Activated B cell treated with CpG ODN at 0.5 μM for 24 hours (primary cell): Measurements from ENCODE around the gene DCLK2. TPM values are rescaled to one million over a fixed set of nuclear protein-coding genes. Genes with fewer than 3 reads are reported as not detected.
"Not testable (repeated sequence)": the region's sequence is repeated elsewhere in the genome, so short reads cannot be mapped to it uniquely, and the experiment has no call there.

Experiments used
- ATAC-seq: fragments of 200-7000 bp; cut with Tn5 transposase; one replicate; pipeline ENCODE4 v1.10.0; 2021; ENCODE audit warnings: low read depth, mild to moderate bottlenecking, moderate library complexity
- CTCF ChIA-PET: fragments of 350-600 bp; sonication (Branson Sonifier 250); formaldehyde crosslinking; loops from one replicate; lab custom pipeline; 2021; ENCODE audit warnings: antibody characterized with exemption; lab: Charles Lee
- POLR2A ChIA-PET: fragments of 350-600 bp; sonication (Branson Sonifier 250); formaldehyde crosslinking; loops from one replicate; lab custom pipeline; 2021; ENCODE audit warnings: antibody characterized with exemption; lab: Charles Lee
- DNase-seq: peaks from one replicate; pipeline ENCODE4 v3.0.0; 2022
- H3K27ac Mint-ChIP-seq: one replicate; pipeline ENCODE4 v1.8.0; 2020; ENCODE audit warnings: mixed read lengths
- H3K27me3 Mint-ChIP-seq: one replicate; pipeline ENCODE4 v1.8.0; 2021; ENCODE audit warnings: mixed read lengths
- H3K36me3 Mint-ChIP-seq: one replicate; pipeline ENCODE4 v1.8.0; 2021; ENCODE audit warnings: low read depth, mixed read lengths
- H3K4me1 Mint-ChIP-seq: one replicate; pipeline ENCODE4 v1.8.0; 2021; ENCODE audit warnings: mixed read lengths
- H3K4me3 Mint-ChIP-seq: one replicate; pipeline ENCODE4 v1.8.0; 2020; ENCODE audit warnings: mild to moderate bottlenecking, mixed read lengths
- H3K9me3 Mint-ChIP-seq: one replicate; pipeline ENCODE4 v1.8.0; 2020; ENCODE audit warnings: mixed read lengths
- intact Hi-C: fragments of 100-400 bp; cut with micrococcal nuclease; formaldehyde crosslinking; loops from one replicate; pipeline ENCODE4 v1.15.1; 2024
- total RNA-seq: library from RNA; stranded (reverse); gene quantifications from 2 replicates; pipeline ENCODE4 v1.2.3, GENCODE V29; 2022
- TF ChIP-seq, protein P1 (sequence below): fragments of 200-600 bp; IDR thresholded peaks from one replicate; pipeline ENCODE4 v1.8.0; 2022; ENCODE audit warnings: antibody characterized with exemption, mild to moderate bottlenecking

The DCLK2 gene
- total RNA-seq, 1 donor from 2014 or later = 3.4 TPM

DNA sequence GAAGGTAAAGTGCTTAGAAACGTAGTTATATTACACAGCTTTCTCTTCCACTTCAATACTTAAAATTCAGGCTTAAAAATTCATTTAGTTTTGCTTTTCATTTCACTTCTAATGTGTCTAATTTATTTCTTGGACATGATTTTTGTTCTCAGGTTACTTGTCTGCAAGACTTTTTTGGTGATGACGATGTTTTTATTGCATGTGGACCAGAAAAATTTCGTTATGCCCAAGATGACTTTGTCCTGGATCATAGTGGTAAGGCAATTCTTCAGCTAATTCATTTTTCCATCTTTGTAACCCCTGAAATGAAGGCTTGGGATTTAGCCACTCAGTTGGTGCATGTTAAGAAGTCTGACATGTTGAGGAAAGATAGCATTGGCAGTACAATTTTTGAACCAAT is 114.7 kb downstream of the DCLK2 start:
- H3K27me3 Mint-ChIP-seq = no peaks in the 10 kb centered on the region
- no peaks in the 10 kb centered on the region for H3K4me1 Mint-ChIP-seq
- no peaks in the 10 kb centered on the region for H3K9me3 Mint-ChIP-seq
- DNase-seq (no peak), ATAC-seq (no peak)
- no peak overlapping the region for H3K27ac Mint-ChIP-seq
- intact Hi-C loops = no loop called here
- ChIA-PET POLR2A (no interaction called here), CTCF (no interaction called here)
- H3K36me3 Mint-ChIP-seq = no peaks in the 10 kb centered on the region
- no peak overlapping the region for H3K4me3 Mint-ChIP-seq
- TF ChIP-seq, protein P1, sequence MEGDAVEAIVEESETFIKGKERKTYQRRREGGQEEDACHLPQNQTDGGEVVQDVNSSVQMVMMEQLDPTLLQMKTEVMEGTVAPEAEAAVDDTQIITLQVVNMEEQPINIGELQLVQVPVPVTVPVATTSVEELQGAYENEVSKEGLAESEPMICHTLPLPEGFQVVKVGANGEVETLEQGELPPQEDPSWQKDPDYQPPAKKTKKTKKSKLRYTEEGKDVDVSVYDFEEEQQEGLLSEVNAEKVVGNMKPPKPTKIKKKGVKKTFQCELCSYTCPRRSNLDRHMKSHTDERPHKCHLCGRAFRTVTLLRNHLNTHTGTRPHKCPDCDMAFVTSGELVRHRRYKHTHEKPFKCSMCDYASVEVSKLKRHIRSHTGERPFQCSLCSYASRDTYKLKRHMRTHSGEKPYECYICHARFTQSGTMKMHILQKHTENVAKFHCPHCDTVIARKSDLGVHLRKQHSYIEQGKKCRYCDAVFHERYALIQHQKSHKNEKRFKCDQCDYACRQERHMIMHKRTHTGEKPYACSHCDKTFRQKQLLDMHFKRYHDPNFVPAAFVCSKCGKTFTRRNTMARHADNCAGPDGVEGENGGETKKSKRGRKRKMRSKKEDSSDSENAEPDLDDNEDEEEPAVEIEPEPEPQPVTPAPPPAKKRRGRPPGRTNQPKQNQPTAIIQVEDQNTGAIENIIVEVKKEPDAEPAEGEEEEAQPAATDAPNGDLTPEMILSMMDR = no peak

DNA sequence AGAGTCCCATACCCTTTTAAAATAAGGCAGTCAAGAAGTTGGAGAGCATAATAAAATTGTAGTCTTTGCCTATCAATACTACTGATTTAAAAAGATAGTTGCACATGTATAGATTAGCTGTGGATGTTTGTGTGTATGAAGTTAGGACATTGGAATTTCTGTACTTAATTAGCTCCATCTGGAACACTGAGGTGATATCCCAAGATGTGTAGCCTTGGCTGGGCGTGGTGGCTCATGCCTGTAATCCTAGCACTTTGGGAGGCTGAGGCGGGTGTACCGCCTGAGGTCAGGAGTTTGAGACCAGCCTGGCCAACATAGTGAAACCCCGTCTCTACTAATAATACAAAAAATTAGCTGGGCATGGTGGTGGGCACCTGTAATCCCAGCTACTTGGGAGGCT is 119.0 kb downstream of the DCLK2 start:
- H3K27me3 Mint-ChIP-seq, DNase-seq, POLR2A ChIA-PET, H3K4me1 Mint-ChIP-seq, ATAC-seq, CTCF ChIA-PET, H3K36me3 Mint-ChIP-seq, H3K4me3 Mint-ChIP-seq, intact Hi-C loops, H3K9me3 Mint-ChIP-seq, H3K27ac Mint-ChIP-seq: not testable (repeated sequence)

DNA sequence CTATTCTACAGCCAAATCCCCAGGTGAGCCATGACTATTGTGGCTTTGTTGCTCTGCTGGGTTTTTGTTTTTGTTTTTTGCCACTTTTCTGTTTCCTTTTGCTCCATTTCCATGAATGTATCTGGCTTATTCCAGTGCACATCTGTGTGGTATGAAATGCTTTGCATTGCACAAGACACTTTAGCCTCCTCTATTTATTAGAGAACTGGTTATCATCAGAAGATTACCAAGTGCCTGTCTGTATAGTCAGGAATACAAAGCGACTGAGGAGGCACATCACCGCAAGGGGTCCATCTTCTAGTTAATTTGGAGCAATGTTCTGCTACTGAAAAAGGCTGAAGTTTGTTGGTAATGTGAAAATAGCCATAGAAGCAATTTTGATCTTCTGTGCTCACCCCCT is 120.8 kb downstream of the DCLK2 start:
- no peak for DNase-seq
- H3K36me3 Mint-ChIP-seq = no peaks in the 10 kb centered on the region
- TF ChIP-seq, protein P1 = no peak
- ChIA-PET CTCF (interaction anchor here (1.5 to 1.7 kb wide), 2 partner anchors 10 to 188 kb away, joined by 6 read pairs; no protein-coding TSS in a partner anchor), POLR2A (no interaction called here)
- H3K9me3 Mint-ChIP-seq = no peaks in the 10 kb centered on the region
- no peak overlapping the region for H3K4me3 Mint-ChIP-seq
- intact Hi-C loops = no loop called here
- no peaks in the 10 kb centered on the region for H3K4me1 Mint-ChIP-seq
- no peak overlapping the region for H3K27ac Mint-ChIP-seq
- ATAC-seq = no peak
- H3K27me3 Mint-ChIP-seq = peaks cover 1% of the 10 kb centered on the region

DNA sequence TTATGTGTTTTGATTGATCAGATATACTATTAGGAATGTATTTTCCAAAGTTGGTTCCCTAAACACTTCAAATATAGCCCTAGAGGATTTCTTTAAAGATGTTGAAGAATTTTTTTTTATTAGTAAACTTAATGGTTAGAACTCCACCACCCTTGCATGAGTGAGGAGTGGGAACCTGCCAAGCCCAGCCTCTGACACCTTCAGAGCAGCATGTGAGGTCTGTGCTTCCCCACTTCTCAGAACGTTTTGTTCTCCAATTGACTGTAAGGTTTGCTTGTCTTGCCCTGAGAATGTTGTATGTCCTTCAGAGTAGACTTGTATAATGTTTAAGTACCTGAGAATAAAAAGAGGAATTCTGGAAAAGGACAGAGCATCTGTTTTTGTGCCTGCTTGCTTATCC is 126.8 kb downstream of the DCLK2 start:
- ChIA-PET POLR2A (no interaction called here), CTCF (interaction anchor here (0.7 kb wide), 1 partner anchor 38 kb away, joined by 3 read pairs; no protein-coding TSS in a partner anchor)
- Mint-ChIP-seq H3K9me3 (no peaks in the 10 kb centered on the region), H3K4me3 (no peak overlapping the region), H3K27me3 (peaks cover 1% of the 10 kb centered on the region), H3K36me3 (no peaks in the 10 kb centered on the region), H3K4me1 (no peaks in the 10 kb centered on the region), H3K27ac (no peak overlapping the region)
- intact Hi-C loops = no loop called here
- no peak for DNase-seq
- TF ChIP-seq, protein P1 = no peak
- ATAC-seq = no peak

DNA sequence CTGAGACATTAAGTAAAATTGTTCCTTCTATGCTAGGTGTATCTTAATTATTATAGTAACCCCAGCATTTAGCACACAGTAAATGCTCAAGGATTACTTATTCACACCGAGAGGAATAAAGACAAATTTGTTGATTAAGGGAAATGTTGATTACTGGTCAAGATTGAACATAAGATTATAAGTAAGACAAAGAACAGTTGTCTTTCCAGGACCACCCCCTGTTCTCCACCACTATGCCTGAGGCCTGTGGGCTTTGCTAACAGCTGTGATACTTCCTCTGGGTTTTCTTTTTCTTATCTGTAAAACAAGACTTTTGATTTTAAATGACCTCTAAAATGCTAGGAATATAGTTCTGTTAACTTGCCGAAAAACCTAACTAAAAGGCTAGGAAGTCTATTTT is 128.0 kb downstream of the DCLK2 start:
- Mint-ChIP-seq H3K4me1 (no peaks in the 10 kb centered on the region), H3K4me3 (no peak overlapping the region), H3K27ac (no peak overlapping the region), H3K36me3 (no peaks in the 10 kb centered on the region), H3K9me3 (no peaks in the 10 kb centered on the region), H3K27me3 (peaks cover 1% of the 10 kb centered on the region)
- DNase-seq (no peak), ATAC-seq (no peak)
- TF ChIP-seq, protein P1 = no peak
- intact Hi-C loops = no loop called here
- POLR2A ChIA-PET = no interaction called here
- CTCF ChIA-PET = no interaction called here

DNA sequence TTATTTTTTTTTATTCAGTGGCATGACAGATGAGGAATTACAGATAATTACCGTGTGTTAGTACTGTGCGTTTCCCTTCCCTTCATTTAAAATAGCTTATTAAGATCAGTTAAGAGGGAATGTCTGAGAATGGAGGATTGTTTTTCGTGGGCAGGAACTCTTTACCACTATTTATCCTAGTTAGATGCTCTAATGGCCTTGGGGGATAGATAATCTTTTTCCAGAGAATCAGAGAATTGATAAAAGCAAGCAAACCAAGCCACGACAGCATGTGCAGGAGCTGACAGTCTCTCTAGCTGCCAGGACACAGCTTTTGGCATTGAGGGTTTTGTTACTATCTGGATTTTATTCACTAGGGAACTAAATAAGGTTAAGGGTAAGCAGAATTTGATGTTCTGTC is 128.7 kb downstream of the DCLK2 start:
- CTCF ChIA-PET = no interaction called here
- Mint-ChIP-seq H3K4me1 (no peaks in the 10 kb centered on the region), H3K4me3 (no peak overlapping the region)

More for the DNA sequence above, 128.7 kb downstream of the DCLK2 start:
- Mint-ChIP-seq H3K9me3 (no peaks in the 10 kb centered on the region), H3K36me3 (no peaks in the 10 kb centered on the region), H3K27me3 (peaks cover 4% of the 10 kb centered on the region), H3K27ac (no peak overlapping the region)
- TF ChIP-seq, protein P1 = no peak
- no peak for DNase-seq
- intact Hi-C loops = no loop called here
- ATAC-seq = no peak
- POLR2A ChIA-PET = no interaction called here
